ENCODE results near the gene DEPP1.

- no peak for TF ChIP-seq POLR2AphosphoS5 (IDR thresholded peaks at IDR 0.05)
- TF ChIP-seq CTCF (IDR thresholded peaks at IDR 0.05; ENCODE audit: poor library complexity, severe bottlenecking): no peak
- no peak for TF ChIP-seq SMC3 (conservative IDR thresholded peaks at IDR 0.05; ENCODE audit: poor library complexity)
- no peak for TF ChIP-seq TAF1 (IDR thresholded peaks at IDR 0.05; ENCODE audit: low read depth)
- no peak for TF ChIP-seq EZH2 (IDR thresholded peaks at IDR 0.05; ENCODE audit: borderline replicate concordance, insufficient read depth, low read length, poor library complexity, severe bottlenecking)
Measured at GRCh38 chr10:44961931-44962750, 16.5 kb downstream of the DEPP1 start.
